ENCODE measurements around the gene PPA1.

DNA sequence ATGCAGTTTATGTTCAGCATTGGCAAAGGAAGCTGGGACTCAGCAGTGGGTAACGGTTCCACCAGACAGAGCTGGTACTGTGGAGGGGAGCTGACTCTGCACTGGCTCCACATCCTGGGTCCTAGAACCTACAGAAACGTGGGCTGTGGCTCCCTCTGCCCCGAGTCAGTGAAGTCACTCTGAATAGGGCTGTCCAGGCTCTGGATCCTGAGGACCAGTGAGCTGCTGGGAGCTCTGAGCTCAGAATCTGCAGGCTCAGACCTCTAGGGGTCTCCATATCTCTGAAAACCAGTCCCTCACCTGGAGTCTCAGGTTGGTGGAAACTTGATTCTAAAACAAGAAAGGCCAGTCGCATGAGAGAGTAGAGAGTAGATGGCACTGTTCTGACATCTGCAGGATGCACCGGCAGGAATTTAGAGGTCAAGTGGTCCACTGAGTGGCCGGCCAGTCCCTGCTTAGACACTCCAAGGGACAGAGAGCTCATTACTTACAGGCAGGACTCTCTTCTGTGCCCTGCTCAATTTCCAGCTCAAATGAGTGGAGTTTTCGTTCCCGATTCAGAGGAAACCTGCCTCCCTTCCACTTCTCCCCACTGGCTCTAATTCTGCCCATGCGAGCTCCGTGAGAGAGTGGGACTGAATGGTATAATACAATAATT is 31.9 kb upstream of the PPA1 start:
- TF ChIP-seq, protein P1, sequence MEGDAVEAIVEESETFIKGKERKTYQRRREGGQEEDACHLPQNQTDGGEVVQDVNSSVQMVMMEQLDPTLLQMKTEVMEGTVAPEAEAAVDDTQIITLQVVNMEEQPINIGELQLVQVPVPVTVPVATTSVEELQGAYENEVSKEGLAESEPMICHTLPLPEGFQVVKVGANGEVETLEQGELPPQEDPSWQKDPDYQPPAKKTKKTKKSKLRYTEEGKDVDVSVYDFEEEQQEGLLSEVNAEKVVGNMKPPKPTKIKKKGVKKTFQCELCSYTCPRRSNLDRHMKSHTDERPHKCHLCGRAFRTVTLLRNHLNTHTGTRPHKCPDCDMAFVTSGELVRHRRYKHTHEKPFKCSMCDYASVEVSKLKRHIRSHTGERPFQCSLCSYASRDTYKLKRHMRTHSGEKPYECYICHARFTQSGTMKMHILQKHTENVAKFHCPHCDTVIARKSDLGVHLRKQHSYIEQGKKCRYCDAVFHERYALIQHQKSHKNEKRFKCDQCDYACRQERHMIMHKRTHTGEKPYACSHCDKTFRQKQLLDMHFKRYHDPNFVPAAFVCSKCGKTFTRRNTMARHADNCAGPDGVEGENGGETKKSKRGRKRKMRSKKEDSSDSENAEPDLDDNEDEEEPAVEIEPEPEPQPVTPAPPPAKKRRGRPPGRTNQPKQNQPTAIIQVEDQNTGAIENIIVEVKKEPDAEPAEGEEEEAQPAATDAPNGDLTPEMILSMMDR (IDR thresholded peaks at IDR 0.05): no peak
- TF ChIP-seq EP300 (IDR thresholded peaks at IDR 0.05; ENCODE audit: low read depth) (no peak), POLR2AphosphoS5 (IDR thresholded peaks at IDR 0.05) (no peak), POLR2A (IDR thresholded peaks at IDR 0.05) (no peak)
